ENCODE measurements around the gene SIRT2.

SIRT2 gene

GRCh38 chr19:38893341-38893771 lies 6.1 kb downstream of the SIRT2 start:
- 96% methylated on average over 10 of the region's 14 CpGs for WGBS
- Histone ChIP-seq H3K23ac (ENCODE audit: low read length in 2 of 2) (no peak overlapping the region), H4K91ac (ENCODE audit: low read length) (no peak overlapping the region)

GRCh38 chr19:38892841-38893240 lies 6.6 kb downstream of the SIRT2 start:
- 93% methylated on average over 5 of the region's 5 CpGs for WGBS
- Histone ChIP-seq H2BK120ac (ENCODE audit: low read depth, low read length) (no peak overlapping the region), H3K9ac (ENCODE audit: low read length) (no peak overlapping the region)

More at GRCh38 chr19:38893341-38893771, 6.1 kb downstream of the SIRT2 start:
- Histone ChIP-seq H4K8ac (ENCODE audit: low read length) (no peak overlapping the region), H2AK5ac (ENCODE audit: low read length, severe bottlenecking) (no peak overlapping the region), H2BK12ac (ENCODE audit: low read length in 2 of 2) (no peak overlapping the region), H3K36me3 (ENCODE audit: control insufficient read depth in 1 of 2, insufficient read depth in 2 of 2, low read depth in 1 of 2, low read length in 2 of 2) (peaks cover 30 to 51% of the 10 kb centered on the region in 2 experiments), H3K9ac (ENCODE audit: low read length) (no peak overlapping the region), H2AFZ (ENCODE audit: low read depth, low read length) (no peak overlapping the region), H3K4ac (ENCODE audit: low read depth in 1 of 2, low read length in 2 of 2) (no peak overlapping the region), H3K4me1 (ENCODE audit: control insufficient read depth, insufficient read depth, low read depth, low read length) (peaks cover 6% of the 10 kb centered on the region), H3K14ac (ENCODE audit: low read length in 2 of 2) (no peak overlapping the region), H3K79me1 (replicated peaks; ENCODE audit: low read length, poor library complexity, severe bottlenecking) (peaks cover 30% of the 10 kb centered on the region), H3K27ac (ENCODE audit: low read length, poor library complexity, severe bottlenecking) (no peak overlapping the region), H3K18ac (ENCODE audit: low read depth in 1 of 2, low read length in 2 of 2) (no peak overlapping the region), H3K4me2 (ENCODE audit: low read length, poor library complexity, severe bottlenecking) (no peak overlapping the region), H3K9me3 (ENCODE audit: control insufficient read depth, low read length) (no peaks in the 10 kb centered on the region), H2BK15ac (ENCODE audit: low read depth, poor library complexity, severe bottlenecking) (no peak overlapping the region), H2BK120ac (ENCODE audit: low read depth, low read length) (no peak overlapping the region), H2BK5ac (ENCODE audit: low read depth, low read length, poor library complexity, severe bottlenecking) (no peak overlapping the region), H3K27me3 (ENCODE audit: control insufficient read depth in 1 of 2, insufficient read depth in 1 of 2, low read length in 2 of 2) (no peaks in the 10 kb centered on the region), H3K4me3 (ENCODE audit: insufficient read depth in 1 of 2, low read depth in 1 of 2, low read length in 2 of 2) (no peak overlapping the region)
- DNase-seq = no peak

GRCh38 chr19:38891771-38892170 lies 7.6 kb downstream of the SIRT2 start:
- Histone ChIP-seq H4K91ac (ENCODE audit: low read length) (no peak overlapping the region), H2AK5ac (ENCODE audit: low read length, severe bottlenecking) (no peak overlapping the region)
- 91% methylated on average over 6 of the region's 6 CpGs for WGBS

More at GRCh38 chr19:38892841-38893240, 6.6 kb downstream of the SIRT2 start:
- H3K4me3 ChIP-seq (ENCODE audit: insufficient read depth in 1 of 2, low read depth in 1 of 2, low read length in 2 of 2) = no peak overlapping the region
- peaks cover 35 to 54% of the 10 kb centered on the region in 2 experiments for H3K36me3 ChIP-seq (ENCODE audit: control insufficient read depth in 1 of 2, insufficient read depth in 2 of 2, low read depth in 1 of 2, low read length in 2 of 2)
- no peaks in the 10 kb centered on the region for H3K27me3 ChIP-seq (ENCODE audit: control insufficient read depth in 1 of 2, insufficient read depth in 1 of 2, low read length in 2 of 2)
- no peak overlapping the region for H3K27ac ChIP-seq (ENCODE audit: low read length, poor library complexity, severe bottlenecking)
- H3K4ac ChIP-seq (ENCODE audit: low read depth in 1 of 2, low read length in 2 of 2) = no peak overlapping the region
- H3K9me3 ChIP-seq (ENCODE audit: control insufficient read depth, low read length) = no peaks in the 10 kb centered on the region
- no peak overlapping the region for H4K91ac ChIP-seq (ENCODE audit: low read length)
- DNase-seq = no peak
- H3K4me1 ChIP-seq (ENCODE audit: control insufficient read depth, insufficient read depth, low read depth, low read length) = peaks cover 1% of the 10 kb centered on the region
- H2BK15ac ChIP-seq (ENCODE audit: low read depth, poor library complexity, severe bottlenecking) = no peak overlapping the region
- no peak overlapping the region for H4K8ac ChIP-seq (ENCODE audit: low read length)
- H3K14ac ChIP-seq (ENCODE audit: low read length in 2 of 2) = no peak overlapping the region
- H3K4me2 ChIP-seq (ENCODE audit: low read length, poor library complexity, severe bottlenecking) = no peak overlapping the region
- H3K18ac ChIP-seq (ENCODE audit: low read depth in 1 of 2, low read length in 2 of 2) = no peak overlapping the region
- peaks cover 25% of the 10 kb centered on the region for H3K79me1 ChIP-seq (replicated peaks; ENCODE audit: low read length, poor library complexity, severe bottlenecking)
- H2AK5ac ChIP-seq (ENCODE audit: low read length, severe bottlenecking) = no peak overlapping the region
- H2AFZ ChIP-seq (ENCODE audit: low read depth, low read length) = no peak overlapping the region
- H3K23ac ChIP-seq (ENCODE audit: low read length in 2 of 2) = no peak overlapping the region
- no peak overlapping the region for H2BK12ac ChIP-seq (ENCODE audit: low read length in 2 of 2)
- no peak overlapping the region for H2BK5ac ChIP-seq (ENCODE audit: low read depth, low read length, poor library complexity, severe bottlenecking)

GRCh38 chr19:38890686-38891085 lies 8.7 kb downstream of the SIRT2 start:
- Histone ChIP-seq H3K27ac (ENCODE audit: low read length, poor library complexity, severe bottlenecking) (no peak overlapping the region), H3K4me3 (ENCODE audit: insufficient read depth in 1 of 2, low read depth in 1 of 2, low read length in 2 of 2) (no peak overlapping the region), H2BK5ac (ENCODE audit: low read depth, low read length, poor library complexity, severe bottlenecking) (no peak overlapping the region), H4K8ac (ENCODE audit: low read length) (no peak overlapping the region), H2BK120ac (ENCODE audit: low read depth, low read length) (no peak overlapping the region), H2BK12ac (ENCODE audit: low read length in 2 of 2) (no peak overlapping the region), H3K36me3 (ENCODE audit: control insufficient read depth in 1 of 2, insufficient read depth in 2 of 2, low read depth in 1 of 2, low read length in 2 of 2) (peaks cover 41 to 57% of the 10 kb centered on the region in 2 experiments), H3K79me1 (replicated peaks; ENCODE audit: low read length, poor library complexity, severe bottlenecking) (peaks cover 12% of the 10 kb centered on the region), H4K91ac (ENCODE audit: low read length) (no peak overlapping the region), H3K9me3 (ENCODE audit: control insufficient read depth, low read length) (no peaks in the 10 kb centered on the region), H3K4ac (ENCODE audit: low read depth in 1 of 2, low read length in 2 of 2) (no peak overlapping the region), H3K14ac (ENCODE audit: low read length in 2 of 2) (no peak overlapping the region), H3K4me1 (ENCODE audit: control insufficient read depth, insufficient read depth, low read depth, low read length) (peaks cover 2% of the 10 kb centered on the region), H3K23ac (ENCODE audit: low read length in 2 of 2) (no peak overlapping the region), H3K9ac (ENCODE audit: low read length) (no peak overlapping the region), H2AFZ (ENCODE audit: low read depth, low read length) (no peak overlapping the region), H2AK5ac (ENCODE audit: low read length, severe bottlenecking) (no peak overlapping the region), H2BK15ac (ENCODE audit: low read depth, poor library complexity, severe bottlenecking) (no peak overlapping the region), H3K27me3 (ENCODE audit: control insufficient read depth in 1 of 2, insufficient read depth in 1 of 2, low read length in 2 of 2) (no peaks in the 10 kb centered on the region), H3K4me2 (ENCODE audit: low read length, poor library complexity, severe bottlenecking) (no peak overlapping the region), H3K18ac (ENCODE audit: low read depth in 1 of 2, low read length in 2 of 2) (no peak overlapping the region)
- DNase-seq = no peak

More at GRCh38 chr19:38891771-38892170, 7.6 kb downstream of the SIRT2 start:
- Histone ChIP-seq H3K4me3 (ENCODE audit: insufficient read depth in 1 of 2, low read depth in 1 of 2, low read length in 2 of 2) (no peak overlapping the region), H3K79me1 (replicated peaks; ENCODE audit: low read length, poor library complexity, severe bottlenecking) (peaks cover 18% of the 10 kb centered on the region), H3K4me2 (ENCODE audit: low read length, poor library complexity, severe bottlenecking) (no peak overlapping the region), H3K23ac (ENCODE audit: low read length in 2 of 2) (no peak overlapping the region), H2AFZ (ENCODE audit: low read depth, low read length) (no peak overlapping the region), H3K18ac (ENCODE audit: low read depth in 1 of 2, low read length in 2 of 2) (no peak overlapping the region), H3K36me3 (ENCODE audit: control insufficient read depth in 1 of 2, insufficient read depth in 2 of 2, low read depth in 1 of 2, low read length in 2 of 2) (peaks cover 41 to 60% of the 10 kb centered on the region in 2 experiments), H2BK12ac (ENCODE audit: low read length in 2 of 2) (no peak overlapping the region), H3K9me3 (ENCODE audit: control insufficient read depth, low read length) (no peaks in the 10 kb centered on the region), H3K4me1 (ENCODE audit: control insufficient read depth, insufficient read depth, low read depth, low read length) (no peaks in the 10 kb centered on the region), H2BK120ac (ENCODE audit: low read depth, low read length) (no peak overlapping the region), H3K4ac (ENCODE audit: low read depth in 1 of 2, low read length in 2 of 2) (no peak overlapping the region), H3K14ac (ENCODE audit: low read length in 2 of 2) (no peak overlapping the region), H3K27me3 (ENCODE audit: control insufficient read depth in 1 of 2, insufficient read depth in 1 of 2, low read length in 2 of 2) (no peaks in the 10 kb centered on the region), H3K9ac (ENCODE audit: low read length) (no peak overlapping the region), H3K27ac (ENCODE audit: low read length, poor library complexity, severe bottlenecking) (no peak overlapping the region), H2BK15ac (ENCODE audit: low read depth, poor library complexity, severe bottlenecking) (no peak overlapping the region), H2BK5ac (ENCODE audit: low read depth, low read length, poor library complexity, severe bottlenecking) (no peak overlapping the region), H4K8ac (ENCODE audit: low read length) (no peak overlapping the region)
- DNase-seq = no peak

Measured in mesenchymal stem cell (in vitro differentiated cells and primary cell).